ENCODE measurements around the gene LTBP1. TPM values are rescaled to one million over a fixed set of nuclear protein-coding genes. Genes with fewer than 3 reads are reported as not detected.

The LTBP1 gene
- total RNA-seq, 4 donors from 2014 or later, result 5.1 to 12.9 (median 10.7) TPM

DNA sequence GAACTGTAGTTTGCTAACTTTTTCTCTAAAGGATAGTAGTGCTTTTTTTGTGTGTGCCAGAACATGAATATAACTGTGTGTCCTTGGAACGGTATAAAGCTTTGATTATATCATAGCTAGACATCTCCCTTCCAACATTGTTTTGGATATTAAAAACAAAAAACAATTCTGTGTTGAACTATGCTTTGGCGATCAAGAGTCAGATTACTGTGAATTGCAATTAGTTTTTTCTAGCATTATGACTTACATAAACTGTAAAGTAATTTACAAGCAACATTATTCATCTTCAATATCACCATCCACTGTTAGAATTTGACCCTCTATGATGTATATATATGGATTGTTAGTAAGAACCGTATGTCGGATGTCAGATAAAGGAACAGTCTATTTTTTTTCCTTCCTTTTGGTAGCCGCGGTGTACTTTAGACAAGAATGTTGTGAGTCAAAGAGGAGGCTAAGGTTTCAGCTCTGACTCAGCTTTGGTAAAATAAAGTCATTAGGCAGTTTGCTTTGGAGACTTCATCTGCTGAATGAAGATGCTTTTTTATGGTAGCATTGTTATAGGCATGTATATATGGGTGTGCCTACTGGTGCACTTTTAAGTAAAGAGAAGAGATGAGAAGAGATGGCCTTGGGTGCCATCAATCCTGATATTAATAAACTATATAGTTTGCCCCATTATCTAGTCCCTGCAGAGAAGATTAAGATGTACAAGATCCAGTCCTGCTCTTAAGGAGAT is 76.4 kb downstream of the LTBP1 start:
- no peaks in the 10 kb centered on the region for H3K9me3 ChIP-seq
- TF ChIP-seq POLR2A (IDR thresholded peaks at IDR 0.05), result no peak
- TF ChIP-seq, protein P1, sequence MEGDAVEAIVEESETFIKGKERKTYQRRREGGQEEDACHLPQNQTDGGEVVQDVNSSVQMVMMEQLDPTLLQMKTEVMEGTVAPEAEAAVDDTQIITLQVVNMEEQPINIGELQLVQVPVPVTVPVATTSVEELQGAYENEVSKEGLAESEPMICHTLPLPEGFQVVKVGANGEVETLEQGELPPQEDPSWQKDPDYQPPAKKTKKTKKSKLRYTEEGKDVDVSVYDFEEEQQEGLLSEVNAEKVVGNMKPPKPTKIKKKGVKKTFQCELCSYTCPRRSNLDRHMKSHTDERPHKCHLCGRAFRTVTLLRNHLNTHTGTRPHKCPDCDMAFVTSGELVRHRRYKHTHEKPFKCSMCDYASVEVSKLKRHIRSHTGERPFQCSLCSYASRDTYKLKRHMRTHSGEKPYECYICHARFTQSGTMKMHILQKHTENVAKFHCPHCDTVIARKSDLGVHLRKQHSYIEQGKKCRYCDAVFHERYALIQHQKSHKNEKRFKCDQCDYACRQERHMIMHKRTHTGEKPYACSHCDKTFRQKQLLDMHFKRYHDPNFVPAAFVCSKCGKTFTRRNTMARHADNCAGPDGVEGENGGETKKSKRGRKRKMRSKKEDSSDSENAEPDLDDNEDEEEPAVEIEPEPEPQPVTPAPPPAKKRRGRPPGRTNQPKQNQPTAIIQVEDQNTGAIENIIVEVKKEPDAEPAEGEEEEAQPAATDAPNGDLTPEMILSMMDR (IDR thresholded peaks at IDR 0.05), result no peak
- no peak overlapping the region for H3K27ac ChIP-seq
- H3K4me1 ChIP-seq, result no peaks in the 10 kb centered on the region
- no peaks in the 10 kb centered on the region for H3K27me3 ChIP-seq
- WGBS, 2 donors, result 65% methylated on average over 6 of the region's 6 CpGs
- intact Hi-C loops (cut with DNase I), result no loop called here
- DNase-seq, result no peak
- no peak overlapping the region for H3K4me3 ChIP-seq (replicated peaks in 1 of 3)
- H3K36me3 ChIP-seq, result no peaks in the 10 kb centered on the region

- TF ChIP-seq, protein P1 (IDR thresholded peaks at IDR 0.05), result no peak
- no peak for TF ChIP-seq POLR2A (IDR thresholded peaks at IDR 0.05)
- intact Hi-C loops (cut with DNase I), result no loop called here
- 97 to 99% methylated on average over 2 of the region's 2 CpGs for WGBS, 2 donors
Measured at GRCh38 chr2:33023728-33024500, 77.2 kb downstream of the LTBP1 start.

DNA sequence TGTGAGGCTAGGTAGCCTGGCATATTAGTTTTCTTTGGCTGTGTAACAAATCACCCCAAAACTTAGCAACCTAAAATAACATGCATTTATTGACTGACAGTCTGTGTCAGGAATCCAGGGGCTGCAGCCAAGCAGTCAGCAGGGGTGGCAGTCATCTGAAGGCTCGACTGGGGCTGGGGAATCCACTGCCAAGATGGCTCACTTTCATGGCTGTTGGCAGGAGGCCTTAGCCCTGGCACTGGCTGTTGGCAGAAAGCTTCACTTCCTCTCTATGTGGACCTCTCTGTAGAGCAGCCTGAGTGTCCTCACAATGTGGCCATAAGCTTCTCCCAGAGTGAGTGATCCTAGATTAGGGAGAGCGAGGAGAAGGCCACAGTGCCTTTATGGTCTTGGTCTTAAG is 78.0 kb downstream of the LTBP1 start:
- no peak overlapping the region for H3K4me3 ChIP-seq (replicated peaks in 1 of 3)
- WGBS, 2 donors, result 83 to 93% methylated on average over 2 of the region's 2 CpGs

More at GRCh38 chr2:33023728-33024500, 77.2 kb downstream of the LTBP1 start:
- Histone ChIP-seq H3K27me3 (no peaks in the 10 kb centered on the region), H3K4me3 (replicated peaks in 1 of 3) (no peak overlapping the region), H3K27ac (no peak overlapping the region), H3K36me3 (no peaks in the 10 kb centered on the region), H3K9me3 (no peaks in the 10 kb centered on the region), H3K4me1 (no peaks in the 10 kb centered on the region)
- no peak for DNase-seq

DNA sequence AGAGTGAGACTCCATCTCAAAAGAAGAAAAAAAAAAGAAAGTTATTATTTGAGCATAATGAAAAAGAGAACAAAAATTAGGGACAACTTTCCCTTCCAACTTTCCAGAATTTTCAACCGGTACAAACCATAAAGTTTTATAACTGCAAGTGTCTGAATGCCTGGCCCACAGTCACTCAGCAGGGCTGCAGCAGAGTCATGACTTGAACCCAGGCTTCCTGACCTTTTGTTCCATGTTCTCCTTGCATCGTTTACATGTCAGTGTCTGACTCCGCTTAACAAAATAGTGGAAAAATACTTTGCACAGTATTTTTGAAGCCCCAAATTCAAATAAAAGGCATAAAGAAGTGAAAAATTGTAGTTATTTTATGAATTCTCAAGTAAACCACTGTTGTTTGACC is 82.7 kb downstream of the LTBP1 start:
- H3K27me3 ChIP-seq, result no peaks in the 10 kb centered on the region
- H3K4me3 ChIP-seq (replicated peaks in 1 of 3), result no peak overlapping the region
- intact Hi-C loops (cut with DNase I), result no loop called here
- no peaks in the 10 kb centered on the region for H3K36me3 ChIP-seq
- H3K9me3 ChIP-seq, result no peaks in the 10 kb centered on the region
- no peak overlapping the region for H3K27ac ChIP-seq
- peaks cover 3 to 4% of the 10 kb centered on the region in 2 donors for H3K4me1 ChIP-seq
- no peak for TF ChIP-seq POLR2A (IDR thresholded peaks at IDR 0.05)
- 68 to 81% methylated on average over 3 of the region's 3 CpGs for WGBS, 2 donors
- DNase-seq, result no peak

More for the DNA sequence above, 78.0 kb downstream of the LTBP1 start:
- no peaks in the 10 kb centered on the region for H3K36me3 ChIP-seq
- TF ChIP-seq, protein P1 (IDR thresholded peaks at IDR 0.05), result no peak
- no peak for TF ChIP-seq POLR2A (IDR thresholded peaks at IDR 0.05)
- DNase-seq, result no peak
- H3K27ac ChIP-seq, result no peak overlapping the region
- H3K4me1 ChIP-seq, result no peaks in the 10 kb centered on the region
- intact Hi-C loops (cut with DNase I), result no loop called here
- H3K27me3 ChIP-seq, result no peaks in the 10 kb centered on the region
- no peaks in the 10 kb centered on the region for H3K9me3 ChIP-seq

DNA sequence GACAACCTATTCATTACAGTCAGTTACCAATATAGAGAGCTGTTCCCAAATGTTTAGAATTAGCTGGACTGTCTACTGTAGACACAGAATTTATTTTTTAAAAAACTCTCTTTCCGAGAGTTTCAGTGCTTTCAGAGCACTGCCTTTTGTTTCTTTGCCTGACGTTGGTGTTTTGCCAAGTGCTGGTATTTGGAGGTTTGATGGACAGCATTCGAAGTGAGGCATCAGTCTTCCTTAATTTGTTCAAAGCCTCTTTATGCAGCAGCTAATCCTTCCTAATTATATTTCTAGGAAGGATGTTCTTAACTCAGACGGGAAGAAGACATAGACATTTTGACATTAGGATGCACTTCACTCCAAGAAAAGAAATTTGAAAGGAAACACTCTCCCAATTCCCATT is 83.2 kb downstream of the LTBP1 start:
- no peak overlapping the region for H3K4me3 ChIP-seq (replicated peaks in 1 of 3)
- TF ChIP-seq, protein P1 (IDR thresholded peaks at IDR 0.05), result no peak
- no peak for TF ChIP-seq POLR2A (IDR thresholded peaks at IDR 0.05)
- H3K9me3 ChIP-seq, result no peaks in the 10 kb centered on the region
- intact Hi-C loops (cut with DNase I), result no loop called here
- H3K36me3 ChIP-seq, result no peaks in the 10 kb centered on the region
- WGBS, 2 donors, result 65 to 70% methylated on average over 4 of the region's 4 CpGs
- peaks cover 3 to 4% of the 10 kb centered on the region in 2 donors for H3K4me1 ChIP-seq
- H3K27ac ChIP-seq, result no peak overlapping the region
- H3K27me3 ChIP-seq, result no peaks in the 10 kb centered on the region
- DNase-seq, result no peak
